Ectodermal cell (in vitro differentiated cells): Measurements from ENCODE around the gene MYL5.
"Not testable (repeated sequence)": the region's sequence is repeated elsewhere in the genome, so short reads cannot be mapped to it uniquely, and the experiment has no call there.

Experiments
- H3K27ac ChIP-seq: 2 replicates; pipeline ENCODE4 v1.7.0; 2013; ENCODE audit warnings: mild to moderate bottlenecking, low read depth, low read length; ENCODE audit not compliant: insufficient read depth, poor library complexity, severe bottlenecking
- H3K27me3 ChIP-seq: 2 replicates; pipeline ENCODE4 v1.7.0; 2013; ENCODE audit warnings: mild to moderate bottlenecking, low read length; ENCODE audit not compliant: insufficient read depth, control insufficient read depth, poor library complexity, severe bottlenecking
- H3K36me3 ChIP-seq: one replicate; pipeline ENCODE4 v1.7.0; 2013; ENCODE audit warnings: low read length; ENCODE audit not compliant: control insufficient read depth, insufficient read depth
- H3K4me1 ChIP-seq: one replicate; pipeline ENCODE4 v1.7.0; 2013; ENCODE audit warnings: low read length; ENCODE audit not compliant: control insufficient read depth, insufficient read depth
- H3K4me3 ChIP-seq: 2 replicates; pipeline ENCODE4 v1.7.0; 2013; ENCODE audit warnings: low read depth, low read length, control low read depth; ENCODE audit not compliant: insufficient read depth
- H3K9me3 ChIP-seq: 2 replicates; pipeline ENCODE4 v1.7.0; 2013; ENCODE audit warnings: mild to moderate bottlenecking, low read length, moderate library complexity; ENCODE audit not compliant: control insufficient read depth
- WGBS, 2 experiments: methylation state at CpG; one replicate each; pipeline ENCODE4 v1.1.7; 2013; ENCODE audit warnings: missing lambda C conversion rate in 2 of 2; 5-methylcytosine and 5-hydroxymethylcytosine counted together

The MYL5 gene

GRCh38 chr4:686413-687040, 12.2 kb downstream of the MYL5 start:
- Histone ChIP-seq H3K4me1 (peaks cover 19% of the 10 kb centered on the region), H3K27ac (no peak overlapping the region), H3K4me3 (no peak overlapping the region), H3K36me3 (no peaks in the 10 kb centered on the region), H3K9me3 (no peaks in the 10 kb centered on the region), H3K27me3 (peaks cover 10% of the 10 kb centered on the region)
- WGBS, 2 experiments: 93 to 94% methylated on average over 31 of the region's 31 CpGs

DNA sequence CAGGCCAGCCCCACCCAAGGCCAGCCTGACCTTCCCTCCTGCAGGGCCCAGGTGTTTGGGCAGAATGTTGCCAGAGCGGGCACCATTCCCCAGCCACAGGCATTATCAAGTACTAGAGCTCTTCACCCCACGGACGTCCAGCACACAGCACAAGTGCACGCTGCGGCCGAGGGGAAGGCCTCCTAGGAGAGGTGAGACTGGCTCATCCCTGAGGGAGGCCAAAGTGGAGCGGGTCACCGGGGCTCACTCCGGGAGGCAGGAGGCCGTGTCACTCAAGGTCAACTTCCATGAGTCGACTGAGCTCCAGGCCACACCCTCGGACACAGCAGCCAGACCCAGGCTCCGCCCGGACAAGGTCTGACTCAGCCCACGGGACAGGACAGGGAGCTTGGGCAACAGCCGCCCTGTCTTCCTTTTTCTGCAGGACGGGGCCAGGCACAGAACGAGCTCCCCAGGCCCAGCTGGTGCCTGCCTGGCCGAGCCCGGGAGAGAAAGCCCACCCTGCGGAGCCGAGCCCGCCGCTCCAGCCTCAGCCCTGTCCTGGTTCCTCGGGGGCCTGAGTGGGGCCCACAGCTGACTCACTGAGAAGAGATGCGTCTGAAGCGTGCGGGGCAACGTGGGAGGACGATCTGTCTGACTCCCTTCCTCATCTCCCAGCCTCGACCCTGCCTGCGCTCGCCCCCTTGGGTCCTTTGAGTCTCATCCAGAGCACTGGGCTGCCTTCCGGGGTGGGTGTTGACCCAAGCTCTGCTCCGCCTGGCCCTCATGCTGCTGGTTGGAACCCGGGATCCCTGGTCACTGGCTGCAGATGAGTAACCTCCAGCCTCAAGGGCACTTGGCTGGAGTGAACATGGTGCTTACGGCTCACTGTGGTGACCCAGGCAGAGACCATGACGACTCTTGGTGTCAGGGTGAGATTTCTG, 13.0 kb downstream of the MYL5 start:
- Histone ChIP-seq H3K27me3 (peaks cover 10% of the 10 kb centered on the region), H3K36me3 (no peaks in the 10 kb centered on the region), H3K9me3 (no peaks in the 10 kb centered on the region), H3K4me3 (no peak overlapping the region), H3K4me1 (peaks cover 19% of the 10 kb centered on the region), H3K27ac (no peak overlapping the region)
- 85 to 87% methylated on average over 38 of the region's 38 CpGs for WGBS, 2 experiments

GRCh38 chr4:687971-688853, 13.9 kb downstream of the MYL5 start:
- no peak overlapping the region for H3K27ac ChIP-seq
- peaks cover 23% of the 10 kb centered on the region for H3K4me1 ChIP-seq
- no peaks in the 10 kb centered on the region for H3K9me3 ChIP-seq
- no peaks in the 10 kb centered on the region for H3K36me3 ChIP-seq
- H3K4me3 ChIP-seq: peak overlapping the region; percentile 33
- 72 to 76% methylated on average over 26 of the region's 26 CpGs for WGBS, 2 experiments
- peaks cover 10% of the 10 kb centered on the region for H3K27me3 ChIP-seq

GRCh38 chr4:688854-689681, 14.7 kb downstream of the MYL5 start, which contains the start of gene SLC49A3:
SLC49A3 (minus strand) TSS chr4:689151; CDS start chr4:689127, 24 bp downstream.
- H3K4me3 ChIP-seq: peak within 1 kb of the TSS; percentile 33
- no peaks in the 10 kb centered on the region for H3K36me3 ChIP-seq
- H3K9me3 ChIP-seq: no peaks in the 10 kb centered on the region
- H3K27ac ChIP-seq: no peak within 1 kb of the TSS
- WGBS, 2 experiments: 11% methylated on average over 59 of the region's 59 CpGs
- H3K4me1 ChIP-seq: peaks cover 23% of the 10 kb centered on the region
- H3K27me3 ChIP-seq: peaks cover 10% of the 10 kb centered on the region

GRCh38 chr4:689723-690122, 15.4 kb downstream of the MYL5 start:
- H3K27me3 ChIP-seq: peaks cover 10% of the 10 kb centered on the region
- no peaks in the 10 kb centered on the region for H3K36me3 ChIP-seq
- H3K4me1 ChIP-seq: peaks cover 23% of the 10 kb centered on the region
- WGBS, 2 experiments: 83 to 85% methylated on average over 8 of the region's 8 CpGs
- H3K9me3 ChIP-seq: no peaks in the 10 kb centered on the region
- H3K4me3 ChIP-seq: no peak overlapping the region
- no peak overlapping the region for H3K27ac ChIP-seq

- no peaks in the 10 kb centered on the region for H3K9me3 ChIP-seq
- 86 to 91% methylated on average over 32 of the region's 32 CpGs for WGBS, 2 experiments
- H3K4me1 ChIP-seq: peaks cover 23% of the 10 kb centered on the region
- peaks cover 10% of the 10 kb centered on the region for H3K27me3 ChIP-seq
- H3K4me3 ChIP-seq: no peak overlapping the region
- no peaks in the 10 kb centered on the region for H3K36me3 ChIP-seq
- no peak overlapping the region for H3K27ac ChIP-seq
Observed at GRCh38 chr4:692771-693554, 18.6 kb downstream of the MYL5 start.

- H3K4me1 ChIP-seq: peaks cover 13% of the 10 kb centered on the region
- H3K27me3 ChIP-seq, H3K27ac ChIP-seq, H3K36me3 ChIP-seq, H3K4me3 ChIP-seq, H3K9me3 ChIP-seq: not testable (repeated sequence)
- 94% methylated on average over 12 of the region's 12 CpGs for WGBS, 2 experiments
Observed at GRCh38 chr4:694341-694940, 20.1 kb downstream of the MYL5 start.

DNA sequence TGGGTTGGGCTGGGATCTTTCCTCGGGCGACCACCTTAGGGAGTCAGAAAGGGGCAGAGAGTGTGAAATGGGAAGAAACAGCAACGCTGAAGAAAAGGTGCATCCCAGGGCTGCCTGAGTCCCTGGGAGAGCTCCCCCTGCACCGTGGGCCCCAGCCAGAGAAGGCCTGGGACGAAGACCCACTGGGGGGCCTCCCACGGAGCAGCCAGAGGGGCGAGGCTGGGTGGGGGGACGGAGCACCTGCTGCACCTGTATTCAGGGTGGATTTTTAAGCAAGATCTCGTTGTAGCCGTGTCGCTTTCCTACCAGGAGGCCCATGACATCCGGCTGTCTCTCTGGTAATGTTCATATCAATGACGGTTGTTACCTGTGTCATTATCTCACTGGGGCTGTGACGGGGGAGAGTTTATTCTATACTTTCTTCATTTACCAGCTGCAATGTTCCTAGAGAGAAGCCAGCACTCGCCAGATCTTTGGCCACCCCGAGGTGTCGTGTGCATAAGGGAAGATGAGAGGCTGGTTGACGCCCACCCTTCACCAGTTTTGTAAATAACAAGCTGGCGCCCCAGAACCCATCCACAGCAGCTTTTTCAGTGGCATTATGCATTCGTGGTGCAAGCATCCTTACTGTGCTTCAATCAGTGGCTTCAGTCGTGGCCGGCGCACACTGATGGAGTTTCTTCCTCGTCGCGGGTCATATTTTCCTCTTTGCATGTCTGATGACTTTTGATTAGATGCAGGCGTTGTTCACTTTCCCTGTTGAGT, 25.7 kb downstream of the MYL5 start:
- Histone ChIP-seq H3K36me3 (no peaks in the 10 kb centered on the region), H3K9me3 (no peaks in the 10 kb centered on the region), H3K4me1 (no peaks in the 10 kb centered on the region), H3K4me3 (no peak overlapping the region), H3K27ac (no peak overlapping the region), H3K27me3 (peaks cover 7% of the 10 kb centered on the region)
- 88% methylated on average over 27 of the region's 27 CpGs for WGBS, 2 experiments
